GM23248 (cell line): ENCODE results near the gene ENTPD7.

ENCODE experiments used
- EZH2 ChIP-seq: fragments of 200-600 bp; sonication (generic); IDR thresholded peaks from 2 replicates; pipeline ENCODE4 v1.6.1; 2018; ENCODE audit warnings: antibody characterized with exemption, mild to moderate bottlenecking; ENCODE audit not compliant: insufficient read depth, poor library complexity, severe bottlenecking
- EZH2phosphoT487 ChIP-seq: fragments of 200-600 bp; sonication (generic); IDR thresholded peaks from 2 replicates; pipeline ENCODE4 v1.6.1; 2018; ENCODE audit warnings: antibody characterized with exemption, moderate library complexity, mild to moderate bottlenecking, low read depth; ENCODE audit not compliant: insufficient read depth

DNA sequence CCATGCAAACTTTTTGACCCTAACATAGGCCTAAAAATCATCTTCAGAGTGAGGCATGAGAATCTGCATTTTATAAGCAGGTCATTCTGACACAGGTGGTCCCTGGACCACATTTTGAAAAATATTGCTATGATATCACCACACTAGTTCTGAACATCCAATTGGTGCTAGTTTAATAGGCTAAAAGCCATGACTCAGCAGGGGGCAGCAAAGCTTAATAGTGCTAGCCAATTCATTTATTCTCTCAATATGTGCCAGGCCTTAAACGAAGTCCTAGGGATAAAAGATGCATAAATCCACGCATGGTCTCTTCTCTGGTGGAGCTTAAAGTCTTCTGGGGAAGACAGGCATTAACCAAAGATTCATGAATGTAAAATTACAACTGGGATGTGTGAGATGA, 28.9 kb upstream of the ENTPD7 start:
- no peak for TF ChIP-seq EZH2
- TF ChIP-seq EZH2phosphoT487, result no peak
